A549 (cell line): Measurements from ENCODE around the gene CFAP100.

Source experiments
- EP300 ChIP-seq, 2 experiments: fragments of >200 bp; sonication (Bioruptor Twin); formaldehyde crosslinking; IDR thresholded peaks; 2 replicates in 1 of 2; 3 replicates in 1 of 2; pipeline ENCODE4 v1.6.1; 2016 to 2017
- HOXA7 ChIP-seq: fragments of 250-450 bp; sonication (Bioruptor Pico); IDR thresholded peaks from 2 replicates; pipeline ENCODE4 v1.5.0; 2020; ENCODE audit warnings: mild to moderate bottlenecking, moderate library complexity
- KDM1A ChIP-seq: fragments of 200-600 bp; sonication (generic); IDR thresholded peaks from 2 replicates; pipeline ENCODE4 v1.6.1; 2016; ENCODE audit warnings: low read depth, mild to moderate bottlenecking
- NFE2L2 ChIP-seq: fragments of 150-350 bp; conservative IDR thresholded peaks from 2 replicates; pipeline ENCODE4 v1.6.1; 2014; ENCODE audit warnings: low read length
- NR3C1 ChIP-seq: fragments of >200 bp; sonication (Bioruptor Twin); formaldehyde crosslinking; IDR thresholded peaks from 3 replicates; pipeline ENCODE4 v1.6.1; 2017
- POLR2A ChIP-seq: IDR thresholded peaks from 2 replicates; pipeline ENCODE4 v1.6.1; 2012; ENCODE audit warnings: mild to moderate bottlenecking, low read length
- RAD21 ChIP-seq, 2 experiments: fragments of >200 bp in 1 of 2; sonication (Bioruptor Twin) in 1 of 2; formaldehyde crosslinking in 1 of 2; IDR thresholded peaks in 1 of 2; conservative IDR thresholded peaks in 1 of 2; 2 replicates in 1 of 2; 3 replicates in 1 of 2; pipeline ENCODE4 v1.6.1; 2012 to 2018; ENCODE audit warnings: inconsistent platforms in 1 of 2
- SMC3 ChIP-seq: fragments of >200 bp; sonication (Bioruptor Twin); formaldehyde crosslinking; IDR thresholded peaks from 3 replicates; pipeline ENCODE4 v1.6.1; 2018; ENCODE audit warnings: inconsistent platforms
- TF ChIP-seq, protein P1 (sequence below): fragments of >200 bp; sonication (Bioruptor Twin); formaldehyde crosslinking; IDR thresholded peaks from 3 replicates; pipeline ENCODE4 v1.5.1; 2016

GRCh38 chr3:126355251-126355650 lies 39.5 kb upstream of the CFAP100 start:
- TF ChIP-seq, protein P1, sequence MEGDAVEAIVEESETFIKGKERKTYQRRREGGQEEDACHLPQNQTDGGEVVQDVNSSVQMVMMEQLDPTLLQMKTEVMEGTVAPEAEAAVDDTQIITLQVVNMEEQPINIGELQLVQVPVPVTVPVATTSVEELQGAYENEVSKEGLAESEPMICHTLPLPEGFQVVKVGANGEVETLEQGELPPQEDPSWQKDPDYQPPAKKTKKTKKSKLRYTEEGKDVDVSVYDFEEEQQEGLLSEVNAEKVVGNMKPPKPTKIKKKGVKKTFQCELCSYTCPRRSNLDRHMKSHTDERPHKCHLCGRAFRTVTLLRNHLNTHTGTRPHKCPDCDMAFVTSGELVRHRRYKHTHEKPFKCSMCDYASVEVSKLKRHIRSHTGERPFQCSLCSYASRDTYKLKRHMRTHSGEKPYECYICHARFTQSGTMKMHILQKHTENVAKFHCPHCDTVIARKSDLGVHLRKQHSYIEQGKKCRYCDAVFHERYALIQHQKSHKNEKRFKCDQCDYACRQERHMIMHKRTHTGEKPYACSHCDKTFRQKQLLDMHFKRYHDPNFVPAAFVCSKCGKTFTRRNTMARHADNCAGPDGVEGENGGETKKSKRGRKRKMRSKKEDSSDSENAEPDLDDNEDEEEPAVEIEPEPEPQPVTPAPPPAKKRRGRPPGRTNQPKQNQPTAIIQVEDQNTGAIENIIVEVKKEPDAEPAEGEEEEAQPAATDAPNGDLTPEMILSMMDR, result no peak
- no peak for TF ChIP-seq RAD21 (conservative IDR thresholded peaks at IDR 0.05 in 1 of 2, IDR thresholded peaks at IDR 0.05 in 1 of 2)
- TF ChIP-seq NR3C1, result no peak
- no peak for TF ChIP-seq NFE2L2
- TF ChIP-seq EP300 (IDR thresholded peaks at IDR 0.05), result no peak
- no peak for TF ChIP-seq SMC3
- no peak for TF ChIP-seq HOXA7
- no peak for TF ChIP-seq POLR2A
- no peak for TF ChIP-seq KDM1A
